GM12878 (cell line): ENCODE measurements around the gene MICALL1. TPM values are rescaled to one million over a fixed set of nuclear protein-coding genes. Genes with fewer than 3 reads are reported as not detected.

ENCODE experiments used
- MTA2 ChIP-seq: fragments of 450-650 bp; IDR thresholded peaks from 2 replicates; pipeline ENCODE4 v1.6.1; 2016; ENCODE audit warnings: low read depth, mild to moderate bottlenecking, moderate library complexity
- MXI1 ChIP-seq: fragments of 150-350 bp; IDR thresholded peaks from 2 replicates; pipeline ENCODE4 v1.6.1; 2011; ENCODE audit warnings: low read depth, mild to moderate bottlenecking, inconsistent platforms, low read length, improper control_type of control experiment
- NR2C1 ChIP-seq: fragments of 450-650 bp; IDR thresholded peaks from 2 replicates; pipeline ENCODE4 v1.6.1; 2017; ENCODE audit warnings: antibody characterized with exemption, mild to moderate bottlenecking, moderate library complexity
- POLR2A ChIP-seq: IDR thresholded peaks from 2 replicates; pipeline ENCODE4 v1.6.1; 2011; ENCODE audit warnings: low read depth, mild to moderate bottlenecking, low read length
- POLR2AphosphoS2 ChIP-seq: IDR thresholded peaks from 2 replicates; pipeline ENCODE4 v1.6.1; 2011; ENCODE audit warnings: low read depth, mild to moderate bottlenecking, low read length, improper control_type of control experiment, moderate library complexity
- RAD21 ChIP-seq: IDR thresholded peaks from 2 replicates; pipeline ENCODE4 v1.6.1; 2011; ENCODE audit warnings: mild to moderate bottlenecking, low read depth, low read length, moderate library complexity; ENCODE audit not compliant: insufficient read depth
- RB1 ChIP-seq: fragments of 450-650 bp; formaldehyde crosslinking; IDR thresholded peaks from 2 replicates; pipeline ENCODE4 v1.6.1; 2017; ENCODE audit warnings: mild to moderate bottlenecking, borderline replicate concordance
- SIN3A ChIP-seq: IDR thresholded peaks from 2 replicates; pipeline ENCODE4 v1.6.1; 2012; ENCODE audit warnings: low read depth, low read length, improper control_type of control experiment
- TAF1 ChIP-seq: IDR thresholded peaks from 2 replicates; pipeline ENCODE4 v1.6.1; 2011; ENCODE audit warnings: mild to moderate bottlenecking, low read depth, low read length, borderline replicate concordance
- polyA plus RNA-seq, 11 experiments: library from polyadenylated mRNA; depleted of rRNA in 4 of 11; unstranded in 6 of 11; stranded (reverse) in 5 of 11; fragments of >200 nt; fragmentation: Nextera tagmentation in 4 of 11; fragmentation: Illumina TruSeq in 1 of 11; extraction: Ambion mirVana in 4 of 11; extraction: Trizol in 1 of 11; gene quantifications; 1 replicate in 1 of 11; 2 replicates in 10 of 11; pipeline versions ENCODE4 v1.2.1 to v1.2.3, GENCODE V29; 2011 to 2016; ENCODE audit warnings: inconsistent platforms in 2 of 11, missing spikeins in 2 of 11, low read depth in 1 of 11
- total RNA-seq, 4 experiments: library from RNA; depleted of rRNA in 3 of 4; stranded (reverse); fragments of >200 nt in 3 of 4; fragmentation: Illumina TruSeq in 1 of 4; extraction: Trizol in 1 of 4; gene quantifications; 2 replicates each; pipeline versions ENCODE4 v1.2.1 to v1.2.3, GENCODE V29; 2013 to 2021
- TF ChIP-seq, protein P1 (sequence below): fragments of 450-650 bp; IDR thresholded peaks from 2 replicates; pipeline ENCODE4 v1.6.1; 2018; ENCODE audit warnings: mild to moderate bottlenecking, low read depth, moderate library complexity; ENCODE audit not compliant: partially characterized antibody
- TF ChIP-seq, protein P2 (sequence below): fragments of 450-650 bp; IDR thresholded peaks from 2 replicates; pipeline ENCODE4 v1.6.1; 2016; ENCODE audit warnings: mild to moderate bottlenecking, moderate library complexity, borderline replicate concordance
- TF ChIP-seq, protein P3 (sequence below): fragments of 450-650 bp; conservative IDR thresholded peaks from 2 replicates; pipeline ENCODE4 v1.6.1; 2017; ENCODE audit warnings: mild to moderate bottlenecking, moderate library complexity
- TF ChIP-seq, protein P4 (sequence below): fragments of 450-650 bp; IDR thresholded peaks from 2 replicates; pipeline ENCODE4 v1.6.1; 2017; ENCODE audit warnings: mild to moderate bottlenecking, moderate library complexity
- TF ChIP-seq, protein P5 (sequence below): fragments of 450-650 bp; IDR thresholded peaks from 2 replicates; pipeline ENCODE4 v1.6.1; 2017; ENCODE audit warnings: borderline replicate concordance

The MICALL1 gene
- total and polyA plus RNA-seq, 10 of the 15 experiments (the other 5 are each of a cell fraction or from before 2014, with no cell fraction given), result 0.72 to 30.7 (median 7.8) TPM

DNA sequence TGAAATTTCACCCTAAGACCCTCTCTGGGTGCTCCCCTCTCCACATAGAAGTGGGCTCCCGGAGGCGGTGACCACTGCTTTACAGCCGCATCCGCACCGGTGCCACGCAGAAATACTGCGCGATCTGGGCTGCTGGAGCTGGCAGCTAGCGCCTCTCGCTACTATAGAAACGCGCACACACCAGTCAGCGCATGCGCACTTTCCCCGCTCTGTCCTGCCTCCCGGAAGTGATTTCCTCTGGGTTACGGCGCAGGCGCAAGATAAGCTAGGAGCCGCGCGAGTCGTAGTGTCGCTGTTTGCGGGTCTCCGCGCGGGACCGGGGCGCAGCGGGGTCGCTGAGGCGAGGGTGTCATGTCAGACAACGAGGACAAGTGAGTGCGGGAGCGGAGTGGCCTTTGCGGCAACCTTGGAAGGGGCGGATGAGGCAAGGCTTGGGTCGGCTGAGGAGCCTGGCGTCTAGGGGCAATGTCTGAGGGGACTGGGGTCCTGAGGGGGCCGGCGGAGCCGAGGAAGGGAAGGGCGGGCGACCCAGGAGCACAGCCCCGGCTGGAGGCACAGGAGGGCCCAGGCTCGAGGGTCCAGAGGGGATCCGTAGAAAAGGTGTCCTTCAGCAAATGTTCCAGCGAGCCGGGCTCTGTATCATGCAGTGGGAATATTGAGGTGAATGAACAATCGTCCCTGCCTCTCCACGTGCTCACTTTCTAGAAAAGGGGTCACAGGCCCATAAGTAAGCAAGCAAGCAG is 47.5 kb downstream of the MICALL1 start, which contains the start of the genes C22orf23 and POLR2F (continued):
- peak; percentile 40; the same call in 1 of the 2 replicates for TF ChIP-seq MTA2
- TF ChIP-seq, protein P1, sequence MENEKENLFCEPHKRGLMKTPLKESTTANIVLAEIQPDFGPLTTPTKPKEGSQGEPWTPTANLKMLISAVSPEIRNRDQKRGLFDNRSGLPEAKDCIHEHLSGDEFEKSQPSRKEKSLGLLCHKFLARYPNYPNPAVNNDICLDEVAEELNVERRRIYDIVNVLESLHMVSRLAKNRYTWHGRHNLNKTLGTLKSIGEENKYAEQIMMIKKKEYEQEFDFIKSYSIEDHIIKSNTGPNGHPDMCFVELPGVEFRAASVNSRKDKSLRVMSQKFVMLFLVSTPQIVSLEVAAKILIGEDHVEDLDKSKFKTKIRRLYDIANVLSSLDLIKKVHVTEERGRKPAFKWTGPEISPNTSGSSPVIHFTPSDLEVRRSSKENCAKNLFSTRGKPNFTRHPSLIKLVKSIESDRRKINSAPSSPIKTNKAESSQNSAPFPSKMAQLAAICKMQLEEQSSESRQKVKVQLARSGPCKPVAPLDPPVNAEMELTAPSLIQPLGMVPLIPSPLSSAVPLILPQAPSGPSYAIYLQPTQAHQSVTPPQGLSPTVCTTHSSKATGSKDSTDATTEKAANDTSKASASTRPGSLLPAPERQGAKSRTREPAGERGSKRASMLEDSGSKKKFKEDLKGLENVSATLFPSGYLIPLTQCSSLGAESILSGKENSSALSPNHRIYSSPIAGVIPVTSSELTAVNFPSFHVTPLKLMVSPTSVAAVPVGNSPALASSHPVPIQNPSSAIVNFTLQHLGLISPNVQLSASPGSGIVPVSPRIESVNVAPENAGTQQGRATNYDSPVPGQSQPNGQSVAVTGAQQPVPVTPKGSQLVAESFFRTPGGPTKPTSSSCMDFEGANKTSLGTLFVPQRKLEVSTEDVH, result no peak
- peak; percentile 95 for TF ChIP-seq POLR2A
- TF ChIP-seq NR2C1, result peak; percentile 95
- TF ChIP-seq, protein P2, sequence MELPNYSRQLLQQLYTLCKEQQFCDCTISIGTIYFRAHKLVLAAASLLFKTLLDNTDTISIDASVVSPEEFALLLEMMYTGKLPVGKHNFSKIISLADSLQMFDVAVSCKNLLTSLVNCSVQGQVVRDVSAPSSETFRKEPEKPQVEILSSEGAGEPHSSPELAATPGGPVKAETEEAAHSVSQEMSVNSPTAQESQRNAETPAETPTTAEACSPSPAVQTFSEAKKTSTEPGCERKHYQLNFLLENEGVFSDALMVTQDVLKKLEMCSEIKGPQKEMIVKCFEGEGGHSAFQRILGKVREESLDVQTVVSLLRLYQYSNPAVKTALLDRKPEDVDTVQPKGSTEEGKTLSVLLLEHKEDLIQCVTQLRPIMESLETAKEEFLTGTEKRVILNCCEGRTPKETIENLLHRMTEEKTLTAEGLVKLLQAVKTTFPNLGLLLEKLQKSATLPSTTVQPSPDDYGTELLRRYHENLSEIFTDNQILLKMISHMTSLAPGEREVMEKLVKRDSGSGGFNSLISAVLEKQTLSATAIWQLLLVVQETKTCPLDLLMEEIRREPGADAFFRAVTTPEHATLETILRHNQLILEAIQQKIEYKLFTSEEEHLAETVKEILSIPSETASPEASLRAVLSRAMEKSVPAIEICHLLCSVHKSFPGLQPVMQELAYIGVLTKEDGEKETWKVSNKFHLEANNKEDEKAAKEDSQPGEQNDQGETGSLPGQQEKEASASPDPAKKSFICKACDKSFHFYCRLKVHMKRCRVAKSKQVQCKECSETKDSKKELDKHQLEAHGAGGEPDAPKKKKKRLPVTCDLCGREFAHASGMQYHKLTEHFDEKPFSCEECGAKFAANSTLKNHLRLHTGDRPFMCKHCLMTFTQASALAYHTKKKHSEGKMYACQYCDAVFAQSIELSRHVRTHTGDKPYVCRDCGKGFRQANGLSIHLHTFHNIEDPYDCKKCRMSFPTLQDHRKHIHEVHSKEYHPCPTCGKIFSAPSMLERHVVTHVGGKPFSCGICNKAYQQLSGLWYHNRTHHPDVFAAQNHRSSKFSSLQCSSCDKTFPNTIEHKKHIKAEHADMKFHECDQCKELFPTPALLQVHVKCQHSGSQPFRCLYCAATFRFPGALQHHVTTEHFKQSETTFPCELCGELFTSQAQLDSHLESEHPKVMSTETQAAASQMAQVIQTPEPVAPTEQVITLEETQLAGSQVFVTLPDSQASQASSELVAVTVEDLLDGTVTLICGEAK, result peak; percentile 80
- TF ChIP-seq POLR2AphosphoS2, result peak; percentile 90
- no peak for TF ChIP-seq RAD21
- TF ChIP-seq, protein P3, sequence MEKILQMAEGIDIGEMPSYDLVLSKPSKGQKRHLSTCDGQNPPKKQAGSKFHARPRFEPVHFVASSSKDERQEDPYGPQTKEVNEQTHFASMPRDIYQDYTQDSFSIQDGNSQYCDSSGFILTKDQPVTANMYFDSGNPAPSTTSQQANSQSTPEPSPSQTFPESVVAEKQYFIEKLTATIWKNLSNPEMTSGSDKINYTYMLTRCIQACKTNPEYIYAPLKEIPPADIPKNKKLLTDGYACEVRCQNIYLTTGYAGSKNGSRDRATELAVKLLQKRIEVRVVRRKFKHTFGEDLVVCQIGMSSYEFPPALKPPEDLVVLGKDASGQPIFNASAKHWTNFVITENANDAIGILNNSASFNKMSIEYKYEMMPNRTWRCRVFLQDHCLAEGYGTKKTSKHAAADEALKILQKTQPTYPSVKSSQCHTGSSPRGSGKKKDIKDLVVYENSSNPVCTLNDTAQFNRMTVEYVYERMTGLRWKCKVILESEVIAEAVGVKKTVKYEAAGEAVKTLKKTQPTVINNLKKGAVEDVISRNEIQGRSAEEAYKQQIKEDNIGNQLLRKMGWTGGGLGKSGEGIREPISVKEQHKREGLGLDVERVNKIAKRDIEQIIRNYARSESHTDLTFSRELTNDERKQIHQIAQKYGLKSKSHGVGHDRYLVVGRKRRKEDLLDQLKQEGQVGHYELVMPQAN, result peak; percentile 63
- TF ChIP-seq, protein P4, sequence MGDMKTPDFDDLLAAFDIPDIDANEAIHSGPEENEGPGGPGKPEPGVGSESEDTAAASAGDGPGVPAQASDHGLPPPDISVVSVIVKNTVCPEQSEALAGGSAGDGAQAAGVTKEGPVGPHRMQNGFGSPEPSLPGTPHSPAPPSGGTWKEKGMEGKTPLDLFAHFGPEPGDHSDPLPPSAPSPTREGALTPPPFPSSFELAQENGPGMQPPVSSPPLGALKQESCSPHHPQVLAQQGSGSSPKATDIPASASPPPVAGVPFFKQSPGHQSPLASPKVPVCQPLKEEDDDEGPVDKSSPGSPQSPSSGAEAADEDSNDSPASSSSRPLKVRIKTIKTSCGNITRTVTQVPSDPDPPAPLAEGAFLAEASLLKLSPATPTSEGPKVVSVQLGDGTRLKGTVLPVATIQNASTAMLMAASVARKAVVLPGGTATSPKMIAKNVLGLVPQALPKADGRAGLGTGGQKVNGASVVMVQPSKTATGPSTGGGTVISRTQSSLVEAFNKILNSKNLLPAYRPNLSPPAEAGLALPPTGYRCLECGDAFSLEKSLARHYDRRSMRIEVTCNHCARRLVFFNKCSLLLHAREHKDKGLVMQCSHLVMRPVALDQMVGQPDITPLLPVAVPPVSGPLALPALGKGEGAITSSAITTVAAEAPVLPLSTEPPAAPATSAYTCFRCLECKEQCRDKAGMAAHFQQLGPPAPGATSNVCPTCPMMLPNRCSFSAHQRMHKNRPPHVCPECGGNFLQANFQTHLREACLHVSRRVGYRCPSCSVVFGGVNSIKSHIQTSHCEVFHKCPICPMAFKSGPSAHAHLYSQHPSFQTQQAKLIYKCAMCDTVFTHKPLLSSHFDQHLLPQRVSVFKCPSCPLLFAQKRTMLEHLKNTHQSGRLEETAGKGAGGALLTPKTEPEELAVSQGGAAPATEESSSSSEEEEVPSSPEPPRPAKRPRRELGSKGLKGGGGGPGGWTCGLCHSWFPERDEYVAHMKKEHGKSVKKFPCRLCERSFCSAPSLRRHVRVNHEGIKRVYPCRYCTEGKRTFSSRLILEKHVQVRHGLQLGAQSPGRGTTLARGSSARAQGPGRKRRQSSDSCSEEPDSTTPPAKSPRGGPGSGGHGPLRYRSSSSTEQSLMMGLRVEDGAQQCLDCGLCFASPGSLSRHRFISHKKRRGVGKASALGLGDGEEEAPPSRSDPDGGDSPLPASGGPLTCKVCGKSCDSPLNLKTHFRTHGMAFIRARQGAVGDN, result peak; percentile 57
- peak; percentile 65; the same call in 1 of the 2 replicates for TF ChIP-seq MXI1
- TF ChIP-seq, protein P5, sequence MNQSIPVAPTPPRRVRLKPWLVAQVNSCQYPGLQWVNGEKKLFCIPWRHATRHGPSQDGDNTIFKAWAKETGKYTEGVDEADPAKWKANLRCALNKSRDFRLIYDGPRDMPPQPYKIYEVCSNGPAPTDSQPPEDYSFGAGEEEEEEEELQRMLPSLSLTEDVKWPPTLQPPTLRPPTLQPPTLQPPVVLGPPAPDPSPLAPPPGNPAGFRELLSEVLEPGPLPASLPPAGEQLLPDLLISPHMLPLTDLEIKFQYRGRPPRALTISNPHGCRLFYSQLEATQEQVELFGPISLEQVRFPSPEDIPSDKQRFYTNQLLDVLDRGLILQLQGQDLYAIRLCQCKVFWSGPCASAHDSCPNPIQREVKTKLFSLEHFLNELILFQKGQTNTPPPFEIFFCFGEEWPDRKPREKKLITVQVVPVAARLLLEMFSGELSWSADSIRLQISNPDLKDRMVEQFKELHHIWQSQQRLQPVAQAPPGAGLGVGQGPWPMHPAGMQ, result no peak
- TF ChIP-seq RB1, result peak; percentile 41; the same call in 1 of the 2 replicates
- TF ChIP-seq SIN3A, result peak; percentile 90; the same call in 1 of the 2 replicates
- TF ChIP-seq TAF1, result peak; percentile 73; the same call in 1 of the 2 replicates
